Measurements from ENCODE around the gene MIB2. TPM values are rescaled to one million over a fixed set of nuclear protein-coding genes. Genes with fewer than 3 reads are reported as not detected.
"Not testable (repeated sequence)": the region's sequence is repeated elsewhere in the genome, so short reads cannot be mapped to it uniquely, and the experiment has no call there.

MIB2 gene
- polyA plus RNA-seq, 1 donor from 2014 or later = 106 TPM

- not testable (repeated sequence) for H3K79me2 ChIP-seq (replicated peaks; ENCODE audit: insufficient read depth, low read length); H2AFZ ChIP-seq (ENCODE audit: low read depth, low read length); H3F3A ChIP-seq (ENCODE audit: insufficient read depth, low read length, poor library complexity, severe bottlenecking); H3K4me3 ChIP-seq (ENCODE audit: low read length); H3K9me3 ChIP-seq (ENCODE audit: low read length); H3K9ac ChIP-seq (ENCODE audit: low read length); H3K36me3 ChIP-seq (ENCODE audit: insufficient read depth, low read length); H3K4me2 ChIP-seq (ENCODE audit: low read length); H4K20me1 ChIP-seq (ENCODE audit: insufficient read depth); H3K27ac ChIP-seq (ENCODE audit: low read length); H3K9me2 ChIP-seq (ENCODE audit: insufficient read depth, low read length)
- peaks cover 13% of the 10 kb centered on the region for H3K27me3 ChIP-seq (ENCODE audit: insufficient read depth, low read depth, low read length)
These were observed 18.1 kb downstream of the MIB2 start for GRCh38 chr1:1633409-1633808.

DNA sequence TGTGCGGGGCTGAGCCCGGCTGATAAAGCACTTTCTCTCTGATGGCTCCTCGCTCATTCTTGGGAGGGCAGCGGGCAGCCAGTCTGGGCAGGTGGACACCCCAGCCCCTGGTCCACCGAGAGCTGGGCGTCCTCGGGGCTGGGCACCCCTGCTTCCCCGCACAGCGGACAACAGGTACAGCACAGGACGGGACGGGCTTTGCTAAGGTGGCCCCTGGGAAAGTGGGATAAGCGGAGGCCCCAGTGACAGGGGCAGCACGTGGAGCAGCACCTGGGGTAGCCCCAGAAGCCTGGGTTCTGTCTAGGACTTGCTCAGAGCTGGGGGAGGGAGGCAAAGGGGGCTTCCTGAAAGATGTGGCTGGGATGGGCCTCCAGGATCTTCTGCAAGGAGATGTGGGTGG, 19.3 kb downstream of the MIB2 start:
- H3K27ac ChIP-seq (ENCODE audit: low read length); H3F3A ChIP-seq (ENCODE audit: insufficient read depth, low read length, poor library complexity, severe bottlenecking); H3K79me2 ChIP-seq (replicated peaks; ENCODE audit: insufficient read depth, low read length); H3K9me2 ChIP-seq (ENCODE audit: insufficient read depth, low read length); H3K9me3 ChIP-seq (ENCODE audit: low read length); H4K20me1 ChIP-seq (ENCODE audit: insufficient read depth); H3K36me3 ChIP-seq (ENCODE audit: insufficient read depth, low read length); H3K4me2 ChIP-seq (ENCODE audit: low read length); H3K9ac ChIP-seq (ENCODE audit: low read length); H3K4me3 ChIP-seq (ENCODE audit: low read length); H2AFZ ChIP-seq (ENCODE audit: low read depth, low read length): not testable (repeated sequence)
- H3K27me3 ChIP-seq (ENCODE audit: insufficient read depth, low read depth, low read length) = peaks cover 13% of the 10 kb centered on the region

GRCh38 chr1:1636621-1637478, 21.6 kb downstream of the MIB2 start:
- not testable (repeated sequence) for H4K20me1 ChIP-seq (ENCODE audit: insufficient read depth); H3K79me2 ChIP-seq (replicated peaks; ENCODE audit: insufficient read depth, low read length); H3K36me3 ChIP-seq (ENCODE audit: insufficient read depth, low read length); H3K27ac ChIP-seq (ENCODE audit: low read length); H3K27me3 ChIP-seq (ENCODE audit: insufficient read depth, low read depth, low read length); H3K9ac ChIP-seq (ENCODE audit: low read length); H3F3A ChIP-seq (ENCODE audit: insufficient read depth, low read length, poor library complexity, severe bottlenecking); H2AFZ ChIP-seq (ENCODE audit: low read depth, low read length); H3K4me2 ChIP-seq (ENCODE audit: low read length); H3K4me3 ChIP-seq (ENCODE audit: low read length); H3K9me2 ChIP-seq (ENCODE audit: insufficient read depth, low read length); H3K9me3 ChIP-seq (ENCODE audit: low read length)

DNA sequence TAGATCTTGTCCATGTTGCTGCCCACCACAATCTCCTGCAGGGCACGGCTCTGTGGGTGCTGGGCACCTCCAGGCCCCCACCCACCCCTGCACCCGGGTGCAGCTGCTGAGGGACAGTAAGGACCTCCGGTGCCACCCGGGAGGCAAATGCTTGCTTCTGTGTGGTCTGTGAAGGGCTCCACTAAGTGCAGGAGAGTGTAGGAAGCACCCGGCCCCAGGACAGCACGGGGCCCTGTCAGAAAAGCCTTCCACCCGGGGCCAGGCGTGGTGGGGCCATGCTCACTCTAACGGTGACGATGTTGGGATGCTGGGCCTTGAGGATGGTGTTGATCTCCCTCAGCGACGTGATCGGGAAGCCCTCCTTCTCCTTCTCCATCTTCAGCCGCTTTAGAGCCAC, 22.2 kb downstream of the MIB2 start:
- not testable (repeated sequence) for H3K27ac ChIP-seq (ENCODE audit: low read length); H3K27me3 ChIP-seq (ENCODE audit: insufficient read depth, low read depth, low read length); H4K20me1 ChIP-seq (ENCODE audit: insufficient read depth); H3K4me2 ChIP-seq (ENCODE audit: low read length); H2AFZ ChIP-seq (ENCODE audit: low read depth, low read length); H3K79me2 ChIP-seq (replicated peaks; ENCODE audit: insufficient read depth, low read length); H3K9me3 ChIP-seq (ENCODE audit: low read length); H3F3A ChIP-seq (ENCODE audit: insufficient read depth, low read length, poor library complexity, severe bottlenecking); H3K36me3 ChIP-seq (ENCODE audit: insufficient read depth, low read length); H3K4me3 ChIP-seq (ENCODE audit: low read length); H3K9ac ChIP-seq (ENCODE audit: low read length); H3K9me2 ChIP-seq (ENCODE audit: insufficient read depth, low read length)

DNA sequence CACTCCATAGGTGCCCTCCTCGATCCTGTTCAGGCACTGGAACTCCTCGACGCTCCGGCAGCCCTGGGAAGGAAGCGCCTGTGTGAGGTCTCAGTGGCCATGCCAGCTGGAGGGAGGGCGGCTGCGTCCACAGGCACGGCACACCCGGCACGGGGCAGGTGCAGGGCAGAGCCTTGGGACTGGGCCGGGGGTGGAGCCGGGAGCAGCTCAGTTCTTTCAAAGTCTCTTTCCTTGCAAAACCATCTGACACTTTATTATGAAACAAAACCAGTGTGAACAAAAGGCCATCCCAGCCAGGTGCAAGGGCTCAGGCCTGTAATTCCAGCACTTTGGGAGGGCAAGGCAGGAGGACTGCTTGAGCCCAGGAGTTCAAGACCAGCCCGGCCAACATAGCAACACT, 23.2 kb downstream of the MIB2 start:
- not testable (repeated sequence) for H3K36me3 ChIP-seq (ENCODE audit: insufficient read depth, low read length); H4K20me1 ChIP-seq (ENCODE audit: insufficient read depth); H3K9me2 ChIP-seq (ENCODE audit: insufficient read depth, low read length); H3K27me3 ChIP-seq (ENCODE audit: insufficient read depth, low read depth, low read length); H3K79me2 ChIP-seq (replicated peaks; ENCODE audit: insufficient read depth, low read length); H3K27ac ChIP-seq (ENCODE audit: low read length); H3K9ac ChIP-seq (ENCODE audit: low read length); H3F3A ChIP-seq (ENCODE audit: insufficient read depth, low read length, poor library complexity, severe bottlenecking); H3K4me3 ChIP-seq (ENCODE audit: low read length); H3K9me3 ChIP-seq (ENCODE audit: low read length); H3K4me2 ChIP-seq (ENCODE audit: low read length); H2AFZ ChIP-seq (ENCODE audit: low read depth, low read length)

- H3K9ac ChIP-seq (ENCODE audit: low read length) = not testable (repeated sequence)
These were observed 24.1 kb downstream of the MIB2 start for GRCh38 chr1:1639368-1639767.

GRCh38 chr1:1640081-1640480, 24.8 kb downstream of the MIB2 start:
- not testable (repeated sequence) for H2AFZ ChIP-seq (ENCODE audit: low read depth, low read length); H3K9ac ChIP-seq (ENCODE audit: low read length); H4K20me1 ChIP-seq (ENCODE audit: insufficient read depth); H3K79me2 ChIP-seq (replicated peaks; ENCODE audit: insufficient read depth, low read length); H3K9me2 ChIP-seq (ENCODE audit: insufficient read depth, low read length); H3K4me3 ChIP-seq (ENCODE audit: low read length); H3K36me3 ChIP-seq (ENCODE audit: insufficient read depth, low read length); H3F3A ChIP-seq (ENCODE audit: insufficient read depth, low read length, poor library complexity, severe bottlenecking); H3K27me3 ChIP-seq (ENCODE audit: insufficient read depth, low read depth, low read length); H3K4me2 ChIP-seq (ENCODE audit: low read length); H3K27ac ChIP-seq (ENCODE audit: low read length); H3K9me3 ChIP-seq (ENCODE audit: low read length)

More at GRCh38 chr1:1639368-1639767, 24.1 kb downstream of the MIB2 start:
- H4K20me1 ChIP-seq (ENCODE audit: insufficient read depth); H3K4me3 ChIP-seq (ENCODE audit: low read length); H3F3A ChIP-seq (ENCODE audit: insufficient read depth, low read length, poor library complexity, severe bottlenecking); H3K9me3 ChIP-seq (ENCODE audit: low read length); H3K27me3 ChIP-seq (ENCODE audit: insufficient read depth, low read depth, low read length); H3K4me2 ChIP-seq (ENCODE audit: low read length); H3K36me3 ChIP-seq (ENCODE audit: insufficient read depth, low read length); H2AFZ ChIP-seq (ENCODE audit: low read depth, low read length); H3K27ac ChIP-seq (ENCODE audit: low read length); H3K79me2 ChIP-seq (replicated peaks; ENCODE audit: insufficient read depth, low read length); H3K9me2 ChIP-seq (ENCODE audit: insufficient read depth, low read length): not testable (repeated sequence)

DNA sequence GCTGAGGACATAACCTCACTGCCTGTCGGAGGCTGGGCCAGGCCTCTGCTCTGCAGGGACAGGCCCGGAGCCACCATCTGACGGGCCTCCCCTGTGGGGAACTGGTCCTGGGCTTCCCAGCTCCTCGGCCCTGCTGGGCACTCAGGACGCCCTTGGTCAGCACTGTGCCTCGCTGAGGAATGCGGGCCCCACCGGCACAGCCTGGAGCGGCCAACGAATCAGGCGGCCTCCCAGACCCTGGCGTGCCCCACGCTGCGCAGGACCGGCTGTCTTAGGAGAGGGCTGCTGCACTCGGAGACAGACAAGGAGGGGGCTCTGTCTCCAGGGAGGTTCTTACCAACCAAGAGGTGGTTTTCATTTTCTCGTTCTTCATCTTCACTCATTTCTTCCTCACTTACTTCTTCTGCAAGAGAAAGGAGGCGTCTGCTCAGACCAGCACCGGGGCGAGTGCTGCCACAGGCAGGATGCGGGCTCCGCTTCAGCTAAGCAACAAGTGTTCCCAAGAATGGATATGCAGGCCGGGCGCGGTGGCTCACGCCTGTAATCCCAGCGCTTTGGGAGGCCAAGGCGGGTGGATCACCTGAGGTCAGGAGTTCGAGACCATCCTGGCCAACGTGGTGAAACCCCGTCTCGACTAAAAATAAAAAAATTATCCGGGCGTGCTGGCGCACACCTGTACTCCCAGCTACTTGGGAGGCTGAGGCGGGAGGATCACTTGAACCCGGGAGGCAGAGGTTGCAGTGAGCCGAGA, 25.6 kb downstream of the MIB2 start:
- H3F3A ChIP-seq (ENCODE audit: insufficient read depth, low read length, poor library complexity, severe bottlenecking); H3K79me2 ChIP-seq (replicated peaks; ENCODE audit: insufficient read depth, low read length); H3K27me3 ChIP-seq (ENCODE audit: insufficient read depth, low read depth, low read length); H3K9me2 ChIP-seq (ENCODE audit: insufficient read depth, low read length); H3K27ac ChIP-seq (ENCODE audit: low read length); H3K4me2 ChIP-seq (ENCODE audit: low read length); H4K20me1 ChIP-seq (ENCODE audit: insufficient read depth); H3K4me3 ChIP-seq (ENCODE audit: low read length); H3K9me3 ChIP-seq (ENCODE audit: low read length); H3K9ac ChIP-seq (ENCODE audit: low read length); H3K36me3 ChIP-seq (ENCODE audit: insufficient read depth, low read length); H2AFZ ChIP-seq (ENCODE audit: low read depth, low read length): not testable (repeated sequence)
